ENCODE results near the gene ROR2.

The ROR2 gene

DNA sequence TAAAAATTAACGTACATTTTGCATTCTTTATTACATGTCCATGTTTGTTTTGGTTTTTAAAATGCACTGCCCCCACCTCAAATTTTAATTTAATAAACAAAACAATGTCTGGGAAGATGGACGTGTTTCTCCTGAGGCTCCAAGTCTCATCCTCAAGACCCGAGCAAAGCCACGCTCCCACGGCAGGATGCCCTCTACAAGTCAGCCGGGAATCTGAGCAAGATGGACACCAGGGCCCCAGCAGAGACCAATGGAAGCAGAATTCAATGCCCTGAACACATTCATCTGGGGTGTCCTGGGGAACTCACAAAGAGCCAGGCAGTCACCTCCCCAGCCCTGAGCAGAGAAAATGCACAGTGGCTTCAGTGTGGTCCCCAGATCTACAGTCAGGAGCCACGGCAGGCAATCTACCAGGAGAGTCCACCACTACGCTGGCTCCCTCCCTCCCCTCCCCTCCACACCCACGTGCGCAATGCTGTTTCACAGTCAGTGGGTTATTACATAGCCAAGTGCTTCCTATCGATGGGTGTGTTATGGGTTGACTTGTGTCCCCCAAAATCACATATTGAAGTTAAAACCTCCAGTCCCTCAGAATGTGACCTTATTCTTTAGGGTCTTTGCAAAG lies 129.8 kb downstream of the ROR2 start:
- TF ChIP-seq, protein P1, sequence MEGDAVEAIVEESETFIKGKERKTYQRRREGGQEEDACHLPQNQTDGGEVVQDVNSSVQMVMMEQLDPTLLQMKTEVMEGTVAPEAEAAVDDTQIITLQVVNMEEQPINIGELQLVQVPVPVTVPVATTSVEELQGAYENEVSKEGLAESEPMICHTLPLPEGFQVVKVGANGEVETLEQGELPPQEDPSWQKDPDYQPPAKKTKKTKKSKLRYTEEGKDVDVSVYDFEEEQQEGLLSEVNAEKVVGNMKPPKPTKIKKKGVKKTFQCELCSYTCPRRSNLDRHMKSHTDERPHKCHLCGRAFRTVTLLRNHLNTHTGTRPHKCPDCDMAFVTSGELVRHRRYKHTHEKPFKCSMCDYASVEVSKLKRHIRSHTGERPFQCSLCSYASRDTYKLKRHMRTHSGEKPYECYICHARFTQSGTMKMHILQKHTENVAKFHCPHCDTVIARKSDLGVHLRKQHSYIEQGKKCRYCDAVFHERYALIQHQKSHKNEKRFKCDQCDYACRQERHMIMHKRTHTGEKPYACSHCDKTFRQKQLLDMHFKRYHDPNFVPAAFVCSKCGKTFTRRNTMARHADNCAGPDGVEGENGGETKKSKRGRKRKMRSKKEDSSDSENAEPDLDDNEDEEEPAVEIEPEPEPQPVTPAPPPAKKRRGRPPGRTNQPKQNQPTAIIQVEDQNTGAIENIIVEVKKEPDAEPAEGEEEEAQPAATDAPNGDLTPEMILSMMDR (IDR thresholded peaks at IDR 0.05; ENCODE audit: insufficient read depth, low read length, missing control alignments) = no peak
- ChIA-PET POLR2A (no interaction called here), CTCF (no interaction called here)
- no peak for DNase-seq (ENCODE audit: low read depth, low spot score)
- H3K4me3 ChIP-seq (ENCODE audit: low read depth, low read length) = no peak overlapping the region

DNA sequence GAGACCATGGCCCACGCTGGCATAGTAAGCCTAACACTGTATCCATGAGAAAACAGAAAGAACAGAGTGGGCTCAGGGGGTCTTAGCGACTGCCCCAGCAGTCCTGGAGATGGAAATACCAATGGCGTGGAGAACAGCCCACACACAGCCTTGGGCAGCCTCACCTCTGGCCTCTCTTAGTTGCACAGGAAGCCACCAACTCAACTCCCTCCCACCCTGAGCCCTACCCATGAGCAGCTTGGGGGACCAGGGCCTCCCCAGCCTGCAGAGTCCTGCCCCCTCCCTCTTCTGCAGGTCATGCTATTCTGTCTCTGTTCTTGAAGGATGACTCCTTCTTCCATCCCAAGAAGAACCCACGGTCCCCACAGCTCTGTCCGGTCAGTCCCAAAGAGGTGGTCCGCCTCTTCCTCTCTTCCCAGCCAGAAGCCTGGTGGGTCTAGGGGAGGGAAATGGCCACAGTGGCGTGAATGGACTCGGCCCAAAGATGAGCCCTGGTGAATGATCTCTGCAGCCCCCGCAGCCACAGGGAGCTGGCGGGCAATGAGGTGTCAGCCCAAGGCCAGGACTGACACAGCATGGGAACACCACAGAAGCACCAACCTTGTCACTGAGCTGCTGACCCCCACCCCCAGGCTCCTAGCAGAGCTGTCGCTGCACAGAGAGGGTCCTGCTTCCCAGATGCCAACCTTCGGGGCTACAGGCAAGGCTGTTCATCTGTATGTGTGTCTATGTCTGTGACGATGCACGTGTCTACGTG lies 131.2 kb downstream of the ROR2 start:
- H3K4me3 ChIP-seq (ENCODE audit: low read depth, low read length) = no peak overlapping the region
- CTCF ChIA-PET = interaction anchor here (1.0 kb wide), 1 partner anchor 136 kb away, joined by 3 read pairs; no protein-coding TSS in a partner anchor
- DNase-seq (ENCODE audit: low read depth, low spot score) = no peak
- TF ChIP-seq, protein P1 (IDR thresholded peaks at IDR 0.05; ENCODE audit: insufficient read depth, low read length, missing control alignments) = no peak
- POLR2A ChIA-PET = no interaction called here

DNA sequence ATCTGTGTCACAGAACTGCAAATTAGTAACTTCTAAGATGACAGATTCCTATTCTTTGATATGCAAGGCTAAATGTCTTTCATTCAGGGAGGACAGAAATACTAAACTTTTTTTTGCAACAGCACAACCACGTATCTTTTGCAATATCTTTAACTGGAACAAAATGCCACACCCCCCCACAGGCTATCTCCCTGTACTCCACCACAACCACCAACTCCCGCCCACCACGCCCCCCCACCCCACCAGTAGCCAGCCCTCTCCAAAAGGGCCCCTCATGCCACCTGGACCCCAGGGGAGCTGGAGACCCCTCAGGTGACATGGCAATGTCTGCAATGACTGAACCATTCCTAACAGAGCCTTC lies 131.8 kb downstream of the ROR2 start:
- POLR2A ChIA-PET = no interaction called here
- no peak overlapping the region for H3K4me3 ChIP-seq (ENCODE audit: low read depth, low read length)
- TF ChIP-seq, protein P1 (IDR thresholded peaks at IDR 0.05; ENCODE audit: insufficient read depth, low read length, missing control alignments) = no peak
- CTCF ChIA-PET = interaction anchor here (1.0 kb wide), 1 partner anchor 137 kb away, joined by 3 read pairs; no protein-coding TSS in a partner anchor
- DNase-seq (ENCODE audit: low read depth, low spot score) = no peak

DNA sequence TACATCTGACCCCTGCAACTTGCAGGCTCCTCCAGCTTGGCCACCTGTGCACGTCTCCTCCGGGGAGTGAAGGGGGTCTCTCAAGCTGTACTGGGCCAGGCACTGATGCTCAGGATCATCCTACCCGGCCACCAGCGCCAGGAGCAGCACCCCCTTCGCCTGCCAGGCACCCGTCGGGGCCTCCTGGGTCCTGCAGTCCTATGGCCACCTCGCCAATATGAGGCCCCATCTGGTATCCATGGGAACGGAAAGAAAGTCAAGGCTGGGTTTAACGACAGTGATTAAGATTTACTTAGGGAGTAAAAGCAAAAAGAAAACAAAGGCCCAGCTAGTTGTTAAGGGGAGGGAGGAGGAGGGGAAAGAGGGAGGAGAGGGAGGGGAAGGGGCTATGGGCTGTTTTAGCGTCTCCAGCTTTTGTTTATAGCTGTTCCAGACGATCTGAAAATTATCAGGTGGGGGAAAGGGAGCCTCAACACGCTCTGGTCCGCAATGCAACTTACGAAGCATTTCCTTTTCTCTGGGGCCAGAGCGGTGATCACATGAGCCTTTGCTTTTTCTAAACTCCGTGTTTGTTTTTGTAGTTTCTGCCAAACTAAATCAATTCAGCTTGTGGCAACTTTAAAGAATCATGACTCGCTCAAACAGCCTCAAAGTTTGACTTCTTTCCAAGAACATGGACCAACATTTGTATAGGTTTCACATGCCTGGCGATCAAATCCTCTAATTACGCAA lies 132.4 kb downstream of the ROR2 start:
- POLR2A ChIA-PET = no interaction called here
- TF ChIP-seq, protein P1 (IDR thresholded peaks at IDR 0.05; ENCODE audit: insufficient read depth, low read length, missing control alignments) = no peak
- CTCF ChIA-PET = interaction anchor here (1.0 to 1.6 kb wide), 2 partner anchors 41 to 137 kb away, joined by 3 to 6 read pairs; no protein-coding TSS in a partner anchor
- peak overlapping the region; percentile 23 for H3K4me3 ChIP-seq (ENCODE audit: low read depth, low read length)
- DNase-seq (ENCODE audit: low read depth, low spot score) = peak; percentile 37

DNA sequence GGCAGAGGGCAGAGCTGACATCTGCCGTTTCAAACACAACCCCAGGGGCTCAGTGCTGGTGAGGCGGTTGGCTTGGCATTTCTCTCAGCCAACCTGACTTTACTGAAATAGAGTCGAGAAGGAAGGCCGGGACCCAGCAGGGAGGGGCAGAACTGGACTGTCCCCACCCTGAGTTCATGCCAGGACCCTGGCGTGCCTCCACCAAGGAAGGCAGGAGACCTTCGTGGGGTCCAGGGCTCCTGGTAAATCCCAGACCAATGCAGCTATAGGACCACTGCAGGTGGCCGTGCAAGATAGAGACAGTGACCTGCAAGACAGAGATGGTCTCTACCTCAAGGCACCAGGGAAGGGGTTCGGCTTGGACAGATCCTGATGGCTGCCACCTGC lies 132.9 kb downstream of the ROR2 start:
- CTCF ChIA-PET = interaction anchor here (1.6 kb wide), 1 partner anchor 41 kb away, joined by 6 read pairs; no protein-coding TSS in a partner anchor
- POLR2A ChIA-PET = no interaction called here
- H3K4me3 ChIP-seq (ENCODE audit: low read depth, low read length) = peak overlapping the region; percentile 23
- TF ChIP-seq, protein P1 (IDR thresholded peaks at IDR 0.05; ENCODE audit: insufficient read depth, low read length, missing control alignments) = no peak
- DNase-seq (ENCODE audit: low read depth, low spot score) = no peak

DNA sequence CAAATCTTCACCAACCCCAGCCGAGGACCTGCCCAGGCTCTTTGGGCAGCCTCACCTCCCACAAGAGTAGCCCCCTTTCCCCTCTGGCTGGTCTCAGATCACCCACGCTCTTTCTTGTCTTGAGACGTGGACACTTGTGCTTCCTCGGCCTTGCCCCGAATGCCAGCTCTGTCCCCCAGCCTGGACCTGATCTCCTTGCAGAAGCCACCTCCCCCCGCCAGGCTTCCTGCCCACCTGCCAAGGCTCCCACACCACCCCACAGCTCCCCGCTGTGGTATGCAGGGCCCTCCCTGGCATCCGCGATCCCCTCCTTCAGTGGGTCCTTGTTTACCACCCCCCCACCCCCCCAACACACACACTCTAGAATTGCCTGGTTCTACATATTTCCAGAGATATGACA lies 133.7 kb downstream of the ROR2 start:
- CTCF ChIA-PET = interaction anchor here (1.6 kb wide), 1 partner anchor 40 kb away, joined by 6 read pairs; no protein-coding TSS in a partner anchor
- TF ChIP-seq, protein P1 (IDR thresholded peaks at IDR 0.05; ENCODE audit: insufficient read depth, low read length, missing control alignments) = no peak
- no peak overlapping the region for H3K4me3 ChIP-seq (ENCODE audit: low read depth, low read length)
- POLR2A ChIA-PET = no interaction called here
- DNase-seq (ENCODE audit: low read depth, low spot score) = no peak
